ENCODE data around the gene FAM186B. TPM values are rescaled to one million over a fixed set of nuclear protein-coding genes. Genes with fewer than 3 reads are reported as not detected.

FAM186B gene
- total RNA-seq, 1 experiment from 2014 or later, result 0.30 TPM

DNA sequence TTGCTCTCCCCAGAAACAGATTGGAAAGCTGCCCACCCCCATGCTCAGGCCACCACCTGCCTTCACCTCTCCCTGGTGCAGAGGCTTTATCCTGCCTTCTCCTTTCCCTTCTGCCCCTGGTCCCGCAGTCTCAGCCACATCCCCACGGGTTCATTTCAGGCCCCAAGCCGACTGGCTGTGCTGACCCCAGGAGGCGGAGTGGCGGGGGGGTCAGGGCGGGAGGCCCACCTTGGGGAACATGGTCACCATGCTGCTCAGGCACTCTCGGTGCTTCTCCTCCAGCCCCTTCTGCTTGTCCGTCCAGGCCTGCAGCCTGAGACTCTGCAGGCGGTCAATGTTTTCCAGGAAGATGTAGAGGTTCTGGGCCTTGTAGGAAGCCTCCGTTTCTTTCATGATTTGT lies 6.9 kb downstream of the FAM186B start:
- BruUV-seq (replicated peaks), result no TSS peak
- H3K27ac Mint-ChIP-seq (ENCODE audit: low read depth, unreplicated experiment), result no peak overlapping the region
- peaks cover 13% of the 10 kb centered on the region for H3K36me3 Mint-ChIP-seq (ENCODE audit: insufficient read depth, unreplicated experiment)
- H3K4me1 Mint-ChIP-seq (ENCODE audit: insufficient read depth, unreplicated experiment), result no peaks in the 10 kb centered on the region
- no peaks in the 10 kb centered on the region for H3K27me3 Mint-ChIP-seq (ENCODE audit: insufficient read depth, unreplicated experiment)
- no peak overlapping the region for H3K4me3 Mint-ChIP-seq (ENCODE audit: unreplicated experiment)
- intact Hi-C loops (cut with micrococcal nuclease), result no loop called here
- ChIA-PET CTCF (no interaction called here), POLR2A (interaction anchor here (0.5 kb wide), 1 partner anchor 515 kb away, joined by 5 read pairs; no protein-coding TSS in a partner anchor)
- no peaks in the 10 kb centered on the region for H3K9me3 Mint-ChIP-seq (ENCODE audit: unreplicated experiment)
- TF ChIP-seq CTCF (IDR thresholded peaks at IDR 0.05; ENCODE audit: unreplicated experiment), result no peak
- DNase-seq (ENCODE audit: unreplicated experiment), result no peak

DNA sequence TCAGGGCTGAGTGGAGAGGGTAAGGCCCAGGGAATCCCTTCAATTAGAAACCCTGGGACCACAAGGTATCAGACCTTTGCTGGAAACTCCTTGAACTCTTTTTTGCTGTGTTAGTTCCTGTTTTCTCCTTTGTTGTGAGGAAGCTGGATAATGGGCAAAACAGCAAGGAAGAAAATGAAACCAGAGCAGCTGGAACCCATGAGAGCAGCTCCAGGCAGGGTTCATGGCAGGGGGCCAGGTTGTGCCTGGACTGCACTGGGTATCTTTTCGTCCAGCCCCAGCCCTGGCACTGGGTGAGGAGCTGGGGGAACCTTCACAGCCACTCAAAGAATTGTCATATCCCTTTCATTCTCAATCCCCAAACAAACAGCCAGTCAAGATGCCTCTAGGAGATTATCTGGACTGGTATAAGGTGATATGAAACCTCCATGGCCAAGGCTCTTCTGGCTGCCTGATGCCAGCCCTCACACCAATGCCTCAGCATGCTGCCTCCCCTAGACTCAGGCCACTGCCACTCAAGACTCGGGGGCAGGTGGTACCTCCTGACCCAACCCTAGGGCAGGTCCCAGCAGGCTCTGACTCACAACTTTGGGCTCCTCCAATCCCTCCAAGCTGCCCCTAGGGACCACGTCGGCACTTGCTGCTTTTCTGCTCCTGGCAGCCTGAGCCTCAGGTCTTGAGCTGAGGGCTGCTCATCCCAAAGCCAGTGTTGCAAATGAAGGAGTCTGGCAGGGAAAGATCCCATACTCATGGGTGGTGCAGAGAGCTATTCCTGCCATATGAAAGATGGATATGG lies 16.5 kb downstream of the FAM186B start:
- TF ChIP-seq CTCF (IDR thresholded peaks at IDR 0.05; ENCODE audit: unreplicated experiment), result no peak
- Mint-ChIP-seq H3K4me1 (ENCODE audit: insufficient read depth, unreplicated experiment) (no peaks in the 10 kb centered on the region), H3K36me3 (ENCODE audit: insufficient read depth, unreplicated experiment) (no peaks in the 10 kb centered on the region), H3K27me3 (ENCODE audit: insufficient read depth, unreplicated experiment) (no peaks in the 10 kb centered on the region), H3K4me3 (ENCODE audit: unreplicated experiment) (no peak overlapping the region), H3K27ac (ENCODE audit: low read depth, unreplicated experiment) (no peak overlapping the region), H3K9me3 (ENCODE audit: unreplicated experiment) (peaks cover 8% of the 10 kb centered on the region)
- peak; percentile 12 for DNase-seq (ENCODE audit: unreplicated experiment)
- CTCF ChIA-PET, result interaction anchor here (0.6 to 1.1 kb wide), 7 partner anchors 9 to 857 kb away, joined by 3 to 4 read pairs (median 3); no protein-coding TSS in a partner anchor
- intact Hi-C loops (cut with micrococcal nuclease), result loop anchor here (10.0 kb wide), 1 partner anchor 304 kb away; no protein-coding TSS in a partner anchor
- no TSS peak for BruUV-seq (replicated peaks)
- POLR2A ChIA-PET, result interaction anchor here (0.5 to 0.7 kb wide), 2 partner anchors 8 to 53 kb away, joined by 3 read pairs; no protein-coding TSS in a partner anchor

GRCh38 chr12:49588281-49588680 lies 17.2 kb downstream of the FAM186B start:
- Mint-ChIP-seq H3K27ac (ENCODE audit: low read depth, unreplicated experiment) (no peak overlapping the region), H3K9me3 (ENCODE audit: unreplicated experiment) (peaks cover 8% of the 10 kb centered on the region), H3K27me3 (ENCODE audit: insufficient read depth, unreplicated experiment) (no peaks in the 10 kb centered on the region), H3K36me3 (ENCODE audit: insufficient read depth, unreplicated experiment) (no peaks in the 10 kb centered on the region), H3K4me1 (ENCODE audit: insufficient read depth, unreplicated experiment) (no peaks in the 10 kb centered on the region), H3K4me3 (ENCODE audit: unreplicated experiment) (no peak overlapping the region)
- ChIA-PET CTCF (interaction anchor here (0.6 kb wide), 3 partner anchors 8 to 720 kb away, joined by 3 to 4 read pairs (median 3); no protein-coding TSS in a partner anchor), POLR2A (no interaction called here)
- DNase-seq (ENCODE audit: unreplicated experiment), result no peak
- intact Hi-C loops (cut with micrococcal nuclease), result loop anchor here (10.0 kb wide), 1 partner anchor 303 kb away; no protein-coding TSS in a partner anchor
- BruUV-seq (replicated peaks), result no TSS peak
- no peak for TF ChIP-seq CTCF (IDR thresholded peaks at IDR 0.05; ENCODE audit: unreplicated experiment)

DNA sequence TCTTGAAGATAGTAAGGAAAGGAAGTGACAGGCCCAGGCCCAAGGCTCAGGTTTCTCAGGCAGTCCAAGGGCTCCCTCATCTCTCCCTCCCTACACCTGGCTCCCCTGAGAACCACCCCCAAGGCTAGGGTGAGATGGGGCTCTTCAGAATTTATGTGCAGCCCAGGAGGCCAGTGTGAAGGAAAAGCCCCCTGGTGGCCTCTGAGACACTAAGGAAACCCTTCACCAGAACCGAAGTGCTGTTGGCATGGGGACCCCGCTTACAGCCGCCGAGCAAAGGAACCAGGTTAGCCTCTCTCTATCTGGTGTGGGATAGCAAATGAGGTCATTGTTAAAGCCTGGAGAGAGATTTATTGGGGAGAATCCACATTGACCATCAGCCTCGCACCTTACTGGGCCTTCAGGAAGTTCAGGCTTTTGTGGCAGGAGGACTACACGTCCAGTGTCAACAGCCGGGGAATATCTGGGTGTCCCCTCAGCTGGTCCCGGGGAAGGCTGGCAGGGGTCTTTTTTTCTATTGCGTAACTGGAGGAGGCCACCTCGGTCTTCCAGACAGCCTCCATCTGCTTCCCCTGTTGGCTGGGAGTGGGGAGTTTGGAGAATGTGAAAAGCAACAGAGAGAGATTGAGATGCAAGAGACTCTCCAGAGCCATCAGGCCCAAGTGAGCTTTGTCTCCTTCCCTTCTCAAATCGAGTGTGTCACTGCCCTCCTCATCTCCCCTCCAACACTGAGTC lies 18.1 kb downstream of the FAM186B start:
- no peak overlapping the region for H3K4me3 Mint-ChIP-seq (ENCODE audit: unreplicated experiment)
- no peaks in the 10 kb centered on the region for H3K27me3 Mint-ChIP-seq (ENCODE audit: insufficient read depth, unreplicated experiment)
- ChIA-PET CTCF (interaction anchor here (0.6 kb wide), 1 partner anchor 17 kb away, joined by 3 read pairs; no protein-coding TSS in a partner anchor), POLR2A (no interaction called here)
- no peak overlapping the region for H3K27ac Mint-ChIP-seq (ENCODE audit: low read depth, unreplicated experiment)
- no peaks in the 10 kb centered on the region for H3K36me3 Mint-ChIP-seq (ENCODE audit: insufficient read depth, unreplicated experiment)
- BruUV-seq (replicated peaks), result no TSS peak
- intact Hi-C loops (cut with micrococcal nuclease), result loop anchor here (10.0 kb wide), 1 partner anchor 303 kb away; no protein-coding TSS in a partner anchor
- peaks cover under 1% of the 10 kb centered on the region for H3K9me3 Mint-ChIP-seq (ENCODE audit: unreplicated experiment)
- TF ChIP-seq CTCF (IDR thresholded peaks at IDR 0.05; ENCODE audit: unreplicated experiment), result no peak
- DNase-seq (ENCODE audit: unreplicated experiment), result no peak
- no peaks in the 10 kb centered on the region for H3K4me1 Mint-ChIP-seq (ENCODE audit: insufficient read depth, unreplicated experiment)
